MM.1S (cell line): ENCODE results near the gene NPNT.

Source experiments
- DNase-seq: peaks from one replicate; pipeline ENCODE4 v3.0.0-alpha.2; 2015
- H2AFZ ChIP-seq: fragments of 300-600 bp; sonication (generic); 2 replicates; pipeline ENCODE4 v1.6.0; 2016; ENCODE audit warnings: antibody characterized with exemption, low read length
- H3F3A ChIP-seq: fragments of 300-600 bp; sonication (generic); 2 replicates; pipeline ENCODE4 v1.6.1; 2016; ENCODE audit warnings: mild to moderate bottlenecking, antibody characterized with exemption, low read length, moderate library complexity, mixed read lengths; ENCODE audit not compliant: insufficient read depth
- H3K27ac ChIP-seq: fragments of 300-600 bp; sonication (generic); 2 replicates; pipeline ENCODE4 v1.5.1; 2016; ENCODE audit warnings: mild to moderate bottlenecking, low read length
- H3K27me3 ChIP-seq: fragments of 300-600 bp; sonication (generic); replicated peaks from 2 replicates; pipeline ENCODE4 v1.6.0; 2016; ENCODE audit warnings: low read length; ENCODE audit not compliant: insufficient read depth
- H3K36me3 ChIP-seq: fragments of 300-600 bp; sonication (generic); replicated peaks from 2 replicates; pipeline ENCODE4 v1.6.1; 2016; ENCODE audit warnings: mild to moderate bottlenecking, low read length, mixed read lengths; ENCODE audit not compliant: insufficient read depth
- H3K4me1 ChIP-seq: fragments of 300-600 bp; sonication (generic); 2 replicates; pipeline ENCODE4 v1.6.1; 2016; ENCODE audit warnings: low read length, mixed read lengths
- H3K4me2 ChIP-seq: fragments of 300-600 bp; sonication (generic); 2 replicates; pipeline ENCODE4 v1.6.0; 2016; ENCODE audit warnings: low read depth, low read length
- H3K4me3 ChIP-seq: fragments of 300-600 bp; sonication (generic); 2 replicates; pipeline ENCODE4 v1.5.1; 2016; ENCODE audit warnings: low read length, mixed read lengths
- H3K79me2 ChIP-seq: fragments of 300-600 bp; sonication (generic); 2 replicates; pipeline ENCODE4 v1.6.1; 2016; ENCODE audit warnings: mixed run types, low read length, mixed read lengths
- H3K9ac ChIP-seq: fragments of 300-600 bp; sonication (generic); 2 replicates; pipeline ENCODE4 v1.6.1; 2016; ENCODE audit warnings: low read length, mixed read lengths
- H3K9me2 ChIP-seq: fragments of 300-600 bp; sonication (generic); replicated peaks from 2 replicates; pipeline ENCODE4 v1.6.1; 2016; ENCODE audit warnings: mild to moderate bottlenecking, low read length, mixed read lengths; ENCODE audit not compliant: insufficient read depth
- H3K9me3 ChIP-seq: fragments of 300-600 bp; sonication (generic); replicated peaks from 2 replicates; pipeline ENCODE4 v1.6.1; 2016; ENCODE audit warnings: mild to moderate bottlenecking, low read length, mixed read lengths; ENCODE audit not compliant: insufficient read depth
- H4K20me1 ChIP-seq: fragments of 300-600 bp; sonication (generic); 2 replicates; pipeline ENCODE4 v1.6.1; 2016; ENCODE audit warnings: mild to moderate bottlenecking, low read length, moderate library complexity, mixed read lengths; ENCODE audit not compliant: insufficient read depth
- CTCF ChIP-seq: fragments of 300-600 bp; sonication (generic); IDR thresholded peaks from 2 replicates; pipeline ENCODE4 v1.5.1; 2016; ENCODE audit warnings: antibody characterized with exemption, low read length, mixed read lengths
- EZH2 ChIP-seq: fragments of 300-600 bp; sonication (generic); optimal IDR thresholded peaks from 2 replicates; pipeline ENCODE3; 2017; ENCODE audit warnings: low read depth, mild to moderate bottlenecking, antibody characterized with exemption, low read length, mixed read lengths
- EZH2phosphoT487 ChIP-seq: fragments of 300-600 bp; sonication (generic); IDR thresholded peaks from 2 replicates; pipeline ENCODE4 v1.6.1; 2018; ENCODE audit warnings: antibody characterized with exemption, low read length

NPNT gene

GRCh38 chr4:105924341-105924740 lies 29.1 kb downstream of the NPNT start:
- Histone ChIP-seq H3K9ac (no peak overlapping the region), H3K79me2 (no peaks in the 10 kb centered on the region), H3F3A (no peaks in the 10 kb centered on the region), H2AFZ (no peak overlapping the region), H3K9me2 (0 out of 2 replicates have a peak, but pooled peaks cover 2% of the 10 kb centered on the region), H3K4me2 (no peak overlapping the region), H3K4me3 (no peak overlapping the region), H4K20me1 (no peaks in the 10 kb centered on the region), H3K9me3 (no peaks in the 10 kb centered on the region), H3K27ac (no peak overlapping the region), H3K27me3 (no peaks in the 10 kb centered on the region), H3K36me3 (no peaks in the 10 kb centered on the region), H3K4me1 (peaks cover 3% of the 10 kb centered on the region)
- TF ChIP-seq CTCF (no peak), EZH2phosphoT487 (no peak), EZH2 (no peak)
- no peak for DNase-seq

- no peaks in the 10 kb centered on the region for H3K9me2 ChIP-seq
- H3K4me3 ChIP-seq: no peak overlapping the region
- no peak overlapping the region for H3K4me2 ChIP-seq
- H3K27me3 ChIP-seq: no peaks in the 10 kb centered on the region
- H3K36me3 ChIP-seq: no peaks in the 10 kb centered on the region
- no peak overlapping the region for H3K27ac ChIP-seq
- H3K9ac ChIP-seq: no peak overlapping the region
- H3K4me1 ChIP-seq: peaks cover 13% of the 10 kb centered on the region
- TF ChIP-seq EZH2phosphoT487: no peak
- TF ChIP-seq CTCF: no peak
- no peak for TF ChIP-seq EZH2
- H2AFZ ChIP-seq: no peak overlapping the region
- no peaks in the 10 kb centered on the region for H3K9me3 ChIP-seq
- H4K20me1 ChIP-seq: no peaks in the 10 kb centered on the region
- no peaks in the 10 kb centered on the region for H3K79me2 ChIP-seq
- no peak for DNase-seq
- H3F3A ChIP-seq: no peaks in the 10 kb centered on the region
These were observed 35.4 kb downstream of the NPNT start for GRCh38 chr4:105930698-105931097.

- no peaks in the 10 kb centered on the region for H3K36me3 ChIP-seq
- DNase-seq: no peak
- H3K27me3 ChIP-seq: no peaks in the 10 kb centered on the region
- no peaks in the 10 kb centered on the region for H3K9me3 ChIP-seq
- no peak overlapping the region for H3K27ac ChIP-seq
- no peaks in the 10 kb centered on the region for H3F3A ChIP-seq
- H4K20me1 ChIP-seq: no peaks in the 10 kb centered on the region
- H2AFZ ChIP-seq: no peak overlapping the region
- peaks cover 13% of the 10 kb centered on the region for H3K4me1 ChIP-seq
- no peaks in the 10 kb centered on the region for H3K79me2 ChIP-seq
- H3K9ac ChIP-seq: no peak overlapping the region
- no peak overlapping the region for H3K4me3 ChIP-seq
- TF ChIP-seq EZH2 (no peak), EZH2phosphoT487 (no peak), CTCF (no peak)
- no peaks in the 10 kb centered on the region for H3K9me2 ChIP-seq
- no peak overlapping the region for H3K4me2 ChIP-seq
These were observed 37.8 kb downstream of the NPNT start for GRCh38 chr4:105933083-105933482.
